A549 (cell line): ENCODE measurements around the gene TEKTIP1.

Experiments
- BHLHE40 ChIP-seq: IDR thresholded peaks from 2 replicates; pipeline ENCODE4 v1.6.1; 2012; ENCODE audit warnings: low read depth, low read length, inconsistent platforms
- CEBPB ChIP-seq, 2 experiments: fragments of >200 bp in 1 of 2; sonication (Bioruptor Twin) in 1 of 2; formaldehyde crosslinking in 1 of 2; IDR thresholded peaks; 2 replicates each; pipeline ENCODE4 v1.6.1; 2012 to 2016
- CTCF ChIP-seq: fragments of >200 bp; sonication (Bioruptor Twin); formaldehyde crosslinking; IDR thresholded peaks from 3 replicates; pipeline ENCODE4 v1.5.1; 2016
- EP300 ChIP-seq, 2 experiments: fragments of >200 bp; sonication (Bioruptor Twin); formaldehyde crosslinking; IDR thresholded peaks; 2 replicates in 1 of 2; 3 replicates in 1 of 2; pipeline ENCODE4 v1.6.1; 2016 to 2017
- JUN ChIP-seq, 2 experiments: fragments of >200 bp; sonication (Bioruptor Twin); formaldehyde crosslinking; IDR thresholded peaks; 2 replicates in 1 of 2; 3 replicates in 1 of 2; pipeline ENCODE4 v1.6.1; 2016 to 2017
- JUNB ChIP-seq: fragments of >200 bp; sonication (Bioruptor Twin); formaldehyde crosslinking; IDR thresholded peaks from 2 replicates; pipeline ENCODE4 v1.6.1; 2016
- MAX ChIP-seq: IDR thresholded peaks from 2 replicates; pipeline ENCODE4 v1.6.1; 2012
- NPAS2 ChIP-seq: fragments of 250-450 bp; sonication (Bioruptor Pico); IDR thresholded peaks from 2 replicates; pipeline ENCODE4 v1.8.0; 2022; ENCODE audit warnings: mild to moderate bottlenecking, moderate library complexity, borderline replicate concordance
- POLR2A ChIP-seq: IDR thresholded peaks from 2 replicates; pipeline ENCODE4 v1.6.1; 2012; ENCODE audit warnings: mild to moderate bottlenecking, low read length
- RCOR1 ChIP-seq: fragments of 150-350 bp; IDR thresholded peaks from 2 replicates; pipeline ENCODE4 v1.6.1; 2014; ENCODE audit warnings: antibody characterized with exemption, low read length, low read depth
- SREBF2 ChIP-seq: fragments of 450-650 bp; IDR thresholded peaks from 2 replicates; pipeline ENCODE4 v1.6.1; 2014; ENCODE audit warnings: mild to moderate bottlenecking, moderate library complexity
- TF ChIP-seq, protein P1 (sequence below): fragments of 200-600 bp; sonication (generic); IDR thresholded peaks from 2 replicates; pipeline ENCODE4 v1.6.1; 2016; ENCODE audit warnings: antibody characterized with exemption, mild to moderate bottlenecking, moderate library complexity

DNA sequence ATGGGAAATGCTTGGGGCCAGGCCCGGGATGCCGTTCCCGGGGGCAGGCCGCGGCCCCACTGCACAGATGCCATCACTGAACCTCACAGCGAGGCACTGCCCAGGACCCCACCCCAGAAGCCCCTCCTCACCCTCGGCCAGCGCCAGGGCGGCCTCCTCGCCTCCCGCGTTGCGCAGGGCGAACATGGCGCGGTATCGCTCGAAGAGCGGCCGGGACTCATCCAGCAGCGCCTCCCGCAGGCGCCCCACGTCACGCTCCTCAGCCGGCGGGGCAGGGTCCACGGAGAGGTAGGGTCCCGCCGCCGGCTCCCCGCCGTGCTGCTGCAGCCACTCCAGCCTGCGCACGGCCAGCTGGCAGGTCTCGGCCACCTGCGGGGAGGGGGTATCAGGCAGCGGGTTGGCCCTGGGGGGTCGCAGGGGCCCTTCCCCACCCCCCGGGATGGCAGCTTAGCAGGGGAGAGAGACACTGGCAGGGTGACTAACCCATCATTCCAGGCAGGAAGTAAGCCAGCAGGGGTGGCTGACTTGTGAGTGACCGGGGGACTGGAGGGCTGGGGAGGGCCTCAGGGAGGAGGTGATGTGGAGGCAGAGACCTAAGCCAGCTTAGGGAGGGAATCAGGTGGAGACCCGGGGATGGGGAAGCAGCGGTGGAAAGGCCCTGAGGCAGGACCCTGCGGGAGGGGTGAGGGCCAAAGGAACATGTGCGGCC is 46.7 kb upstream of the TEKTIP1 start:
- no peak for TF ChIP-seq CTCF
- TF ChIP-seq, protein P1, sequence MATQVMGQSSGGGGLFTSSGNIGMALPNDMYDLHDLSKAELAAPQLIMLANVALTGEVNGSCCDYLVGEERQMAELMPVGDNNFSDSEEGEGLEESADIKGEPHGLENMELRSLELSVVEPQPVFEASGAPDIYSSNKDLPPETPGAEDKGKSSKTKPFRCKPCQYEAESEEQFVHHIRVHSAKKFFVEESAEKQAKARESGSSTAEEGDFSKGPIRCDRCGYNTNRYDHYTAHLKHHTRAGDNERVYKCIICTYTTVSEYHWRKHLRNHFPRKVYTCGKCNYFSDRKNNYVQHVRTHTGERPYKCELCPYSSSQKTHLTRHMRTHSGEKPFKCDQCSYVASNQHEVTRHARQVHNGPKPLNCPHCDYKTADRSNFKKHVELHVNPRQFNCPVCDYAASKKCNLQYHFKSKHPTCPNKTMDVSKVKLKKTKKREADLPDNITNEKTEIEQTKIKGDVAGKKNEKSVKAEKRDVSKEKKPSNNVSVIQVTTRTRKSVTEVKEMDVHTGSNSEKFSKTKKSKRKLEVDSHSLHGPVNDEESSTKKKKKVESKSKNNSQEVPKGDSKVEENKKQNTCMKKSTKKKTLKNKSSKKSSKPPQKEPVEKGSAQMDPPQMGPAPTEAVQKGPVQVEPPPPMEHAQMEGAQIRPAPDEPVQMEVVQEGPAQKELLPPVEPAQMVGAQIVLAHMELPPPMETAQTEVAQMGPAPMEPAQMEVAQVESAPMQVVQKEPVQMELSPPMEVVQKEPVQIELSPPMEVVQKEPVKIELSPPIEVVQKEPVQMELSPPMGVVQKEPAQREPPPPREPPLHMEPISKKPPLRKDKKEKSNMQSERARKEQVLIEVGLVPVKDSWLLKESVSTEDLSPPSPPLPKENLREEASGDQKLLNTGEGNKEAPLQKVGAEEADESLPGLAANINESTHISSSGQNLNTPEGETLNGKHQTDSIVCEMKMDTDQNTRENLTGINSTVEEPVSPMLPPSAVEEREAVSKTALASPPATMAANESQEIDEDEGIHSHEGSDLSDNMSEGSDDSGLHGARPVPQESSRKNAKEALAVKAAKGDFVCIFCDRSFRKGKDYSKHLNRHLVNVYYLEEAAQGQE = no peak
- TF ChIP-seq SREBF2 = no peak
- TF ChIP-seq POLR2A = no peak
- no peak for TF ChIP-seq EP300 (IDR thresholded peaks at IDR 0.05)
- TF ChIP-seq MAX = no peak
- TF ChIP-seq NPAS2 = no peak
- TF ChIP-seq JUNB = no peak
- TF ChIP-seq CEBPB (IDR thresholded peaks at IDR 0.05) = no peak
- TF ChIP-seq BHLHE40 = no peak
- no peak for TF ChIP-seq JUN (IDR thresholded peaks at IDR 0.05)
- no peak for TF ChIP-seq RCOR1
